ENCODE measurements around the gene CHMP1B. TPM values are rescaled to one million over a fixed set of nuclear protein-coding genes. Genes with fewer than 3 reads are reported as not detected.

Gene CHMP1B
- total and polyA plus RNA-seq, 11 donors: 19.8 to 41.2 (median 37.3) TPM

DNA sequence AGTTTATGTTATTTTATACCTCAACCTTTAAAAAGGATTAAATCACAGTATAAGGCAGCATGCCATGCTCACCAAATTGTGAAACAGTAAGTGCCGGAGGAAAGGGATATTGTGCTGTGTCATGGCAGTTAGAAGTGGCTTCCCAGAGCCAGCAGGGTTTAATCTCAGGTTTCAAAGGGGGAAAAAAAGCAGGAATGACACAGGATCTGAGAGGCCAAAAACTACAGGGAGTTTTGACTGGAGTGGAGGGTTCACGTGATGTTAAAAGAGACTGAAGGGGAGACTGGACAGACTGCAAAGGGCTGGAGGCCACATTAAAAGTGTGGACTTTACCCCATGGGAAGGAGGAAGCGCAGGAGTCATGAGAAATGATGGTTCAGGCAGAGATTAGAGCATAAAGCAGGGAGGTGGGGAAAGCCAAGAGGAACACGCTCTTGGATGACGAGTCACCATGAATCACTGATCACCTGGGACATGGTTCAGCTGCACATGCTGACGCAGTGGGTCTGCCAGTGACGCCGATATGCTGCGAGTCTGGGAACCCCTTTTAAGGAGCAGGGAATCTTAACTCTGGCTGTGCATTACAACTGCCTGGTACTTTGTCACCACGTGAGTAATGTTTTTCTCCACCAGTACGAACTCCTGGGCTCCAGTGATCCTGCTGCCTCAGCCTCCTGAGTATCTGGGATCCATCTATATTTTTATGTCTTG lies 6.1 kb downstream of the CHMP1B start:
- 45 to 46% (median 45%) methylated on average over 11 of the region's 11 CpGs for WGBS, 4 donors
- Histone ChIP-seq H3K9me3 (no peaks in the 10 kb centered on the region), H3K36me3 (peaks cover 0 to 21% (median 6%) of the 10 kb centered on the region in 9 donors), H3K4me1 (peaks cover 5 to 65% (median 25%) of the 10 kb centered on the region in 12 donors), H3K4me3 (peak overlapping the region in 5 of 12 donors; percentile 5 to 17 (median 8)), H3K27ac (peak overlapping the region in 11 of 12 donors; percentile 34 to 83 (median 67)), H3K27me3 (no peaks in the 10 kb centered on the region)
- TF ChIP-seq, protein P1, sequence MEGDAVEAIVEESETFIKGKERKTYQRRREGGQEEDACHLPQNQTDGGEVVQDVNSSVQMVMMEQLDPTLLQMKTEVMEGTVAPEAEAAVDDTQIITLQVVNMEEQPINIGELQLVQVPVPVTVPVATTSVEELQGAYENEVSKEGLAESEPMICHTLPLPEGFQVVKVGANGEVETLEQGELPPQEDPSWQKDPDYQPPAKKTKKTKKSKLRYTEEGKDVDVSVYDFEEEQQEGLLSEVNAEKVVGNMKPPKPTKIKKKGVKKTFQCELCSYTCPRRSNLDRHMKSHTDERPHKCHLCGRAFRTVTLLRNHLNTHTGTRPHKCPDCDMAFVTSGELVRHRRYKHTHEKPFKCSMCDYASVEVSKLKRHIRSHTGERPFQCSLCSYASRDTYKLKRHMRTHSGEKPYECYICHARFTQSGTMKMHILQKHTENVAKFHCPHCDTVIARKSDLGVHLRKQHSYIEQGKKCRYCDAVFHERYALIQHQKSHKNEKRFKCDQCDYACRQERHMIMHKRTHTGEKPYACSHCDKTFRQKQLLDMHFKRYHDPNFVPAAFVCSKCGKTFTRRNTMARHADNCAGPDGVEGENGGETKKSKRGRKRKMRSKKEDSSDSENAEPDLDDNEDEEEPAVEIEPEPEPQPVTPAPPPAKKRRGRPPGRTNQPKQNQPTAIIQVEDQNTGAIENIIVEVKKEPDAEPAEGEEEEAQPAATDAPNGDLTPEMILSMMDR (IDR thresholded peaks at IDR 0.05): no peak
- peak in 1 of 2 donors; percentile 16 for TF ChIP-seq POLR2A (IDR thresholded peaks at IDR 0.05)
- ATAC-seq: peak; percentile 51 to 95 (median 92)
- DNase-seq: peak in 4 of 5 donors; percentile 36 to 90 (median 59)
- intact Hi-C loops (cut with DNase I): loop anchor here in 4 of 10 donors (5.0 to 10.0 kb wide), 4 partner anchors 47 to 220 kb away; partner anchors contain the start of gene MPPE1 (in 1 of the 4)

DNA sequence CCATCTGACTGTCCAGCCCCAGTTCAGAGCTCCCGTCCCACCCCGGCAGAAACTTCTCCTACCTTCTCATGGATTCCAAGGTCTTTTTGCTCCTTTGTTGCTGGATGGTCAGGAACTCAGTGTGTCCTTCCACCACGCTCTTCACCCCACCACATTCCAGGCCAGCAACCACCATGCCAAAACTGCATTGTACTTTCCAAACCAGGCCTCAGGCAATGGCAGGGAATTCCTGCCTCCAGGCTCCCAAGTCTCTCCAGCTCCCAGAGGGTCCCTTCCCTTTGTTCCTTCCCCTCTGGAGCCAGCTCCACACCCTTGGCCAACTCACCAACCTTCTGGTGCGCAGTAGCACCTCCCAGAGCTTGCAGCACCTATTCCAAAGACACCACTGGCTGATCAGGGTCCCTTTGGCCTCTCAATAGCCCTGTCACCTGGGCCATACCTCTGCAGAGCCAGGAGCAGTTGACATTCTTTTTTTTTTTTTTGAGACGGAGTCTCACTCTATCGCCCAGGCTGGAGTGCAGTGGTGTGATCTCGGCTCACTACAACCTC lies 8.1 kb downstream of the CHMP1B start:
- Histone ChIP-seq H3K9me3 (no peaks in the 10 kb centered on the region), H3K27me3 (no peaks in the 10 kb centered on the region), H3K27ac (no peak overlapping the region), H3K36me3 (peaks cover 0 to 12% (median 6%) of the 10 kb centered on the region in 9 donors), H3K4me1 (peaks cover 0 to 47% (median 6%) of the 10 kb centered on the region in 12 donors), H3K4me3 (no peak overlapping the region)
- DNase-seq (no peak), ATAC-seq (no peak)
- no peak for TF ChIP-seq POLR2A (IDR thresholded peaks at IDR 0.05)
- TF ChIP-seq, protein P1 (IDR thresholded peaks at IDR 0.05): no peak
- WGBS, 4 donors: 92 to 96% (median 93%) methylated on average over 7 of the region's 7 CpGs
- intact Hi-C loops (cut with DNase I): loop anchor here in 4 of 10 donors (5.0 to 10.0 kb wide), 4 partner anchors 45 to 218 kb away; partner anchors contain the start of gene MPPE1 (in 1 of the 4)

DNA sequence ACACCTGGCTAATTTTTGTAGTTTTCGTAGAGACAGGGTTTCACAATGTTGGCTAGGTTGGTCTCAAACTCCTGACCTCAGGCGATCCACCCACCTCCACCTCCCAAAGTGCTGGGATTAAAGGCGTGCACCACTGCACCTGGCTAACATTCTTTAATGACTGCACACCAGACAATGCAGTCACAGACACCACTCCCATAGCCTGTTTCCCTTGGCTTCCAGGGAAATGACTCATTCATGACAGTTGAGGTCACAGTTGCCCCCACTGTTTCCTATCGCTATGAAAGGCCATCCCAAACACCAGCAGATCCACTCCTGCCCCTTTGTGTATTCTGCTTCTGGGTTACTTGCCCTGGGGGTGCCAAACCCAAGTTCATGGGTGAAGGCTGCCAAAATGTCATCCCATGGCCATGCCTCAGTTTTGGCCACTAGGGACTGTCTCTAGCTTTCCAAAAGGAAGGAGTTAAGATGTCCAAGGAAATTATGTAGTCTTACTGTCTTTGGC lies 8.7 kb downstream of the CHMP1B start:
- DNase-seq (no peak), ATAC-seq (peak in 1 of 4 donors; percentile 34)
- no peak overlapping the region for H3K4me3 ChIP-seq
- no peaks in the 10 kb centered on the region for H3K27me3 ChIP-seq
- 70 to 73% (median 71%) methylated on average over 3 to 4 of the region's 4 CpGs for WGBS, 4 donors
- H3K27ac ChIP-seq: no peak overlapping the region
- TF ChIP-seq, protein P1 (IDR thresholded peaks at IDR 0.05): no peak
- TF ChIP-seq POLR2A (IDR thresholded peaks at IDR 0.05): no peak
- H3K9me3 ChIP-seq: no peaks in the 10 kb centered on the region
- H3K36me3 ChIP-seq: peaks cover 0 to 6% (median 1%) of the 10 kb centered on the region in 9 donors
- intact Hi-C loops (cut with DNase I): loop anchor here in 6 of 10 donors (5.0 to 10.0 kb wide), 4 partner anchors 45 to 217 kb away; partner anchors contain the start of gene MPPE1 (in 1 of the 6)
- peaks cover 0 to 41% (median 5%) of the 10 kb centered on the region in 12 donors for H3K4me1 ChIP-seq
